HG03097 (cell line): ENCODE measurements around the gene DNAI1.
A peak's percentile ranks its signal among the peaks of the same experiment; 100 is the strongest.

Experiments
- ATAC-seq: cut with Tn5 transposase; IDR thresholded peaks from one replicate; pipeline ENCODE4 v1.9.1; 2021; ENCODE audit not compliant: unreplicated experiment, low FRiP score

DNAI1 gene

DNA sequence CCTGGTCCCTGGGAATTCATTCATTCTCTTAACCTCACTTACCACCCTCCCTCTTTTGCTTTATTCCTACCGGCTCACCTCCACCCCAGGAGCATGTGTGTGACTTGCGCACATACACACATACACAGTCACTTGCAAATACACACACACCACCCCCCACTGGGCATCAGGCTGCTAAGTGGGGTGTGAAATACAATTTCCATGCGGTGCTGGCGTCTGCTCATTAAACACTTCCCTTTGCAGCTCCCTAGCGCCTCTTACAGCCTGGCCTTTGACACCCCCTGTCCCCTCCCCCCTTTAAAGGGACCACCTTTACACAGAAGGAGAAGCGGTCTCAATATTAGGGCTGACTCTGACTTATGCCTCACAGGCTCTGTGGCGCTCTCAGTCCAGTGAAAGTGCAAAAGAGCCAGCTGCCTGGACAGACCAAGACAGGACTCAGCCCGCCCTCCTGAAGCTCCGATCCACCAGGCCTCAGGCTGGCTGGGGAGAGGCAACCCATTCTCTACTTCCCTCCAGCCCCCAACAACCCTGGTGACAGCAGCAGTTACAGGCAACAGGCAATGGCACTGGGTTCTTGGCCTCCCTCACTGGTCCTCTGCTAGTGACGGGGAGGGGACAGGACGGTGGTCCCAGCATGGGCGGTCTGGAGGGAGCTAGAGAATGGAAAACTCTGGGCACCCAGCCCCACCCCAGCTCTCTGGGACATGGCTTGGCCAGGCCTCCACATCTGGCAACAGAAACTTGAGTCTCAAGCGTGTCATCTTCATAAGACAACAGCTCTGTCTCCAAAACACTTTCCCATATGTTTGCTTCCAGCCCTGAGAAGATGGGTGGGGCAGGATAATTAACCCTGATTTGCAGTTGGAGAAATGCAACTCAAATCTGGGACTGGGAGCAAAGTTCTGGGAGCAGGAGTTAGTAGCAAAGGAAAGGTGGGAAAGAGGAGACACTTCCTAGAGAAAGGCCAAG lies 52.2 kb downstream of the DNAI1 start:
- ATAC-seq: no peak

DNA sequence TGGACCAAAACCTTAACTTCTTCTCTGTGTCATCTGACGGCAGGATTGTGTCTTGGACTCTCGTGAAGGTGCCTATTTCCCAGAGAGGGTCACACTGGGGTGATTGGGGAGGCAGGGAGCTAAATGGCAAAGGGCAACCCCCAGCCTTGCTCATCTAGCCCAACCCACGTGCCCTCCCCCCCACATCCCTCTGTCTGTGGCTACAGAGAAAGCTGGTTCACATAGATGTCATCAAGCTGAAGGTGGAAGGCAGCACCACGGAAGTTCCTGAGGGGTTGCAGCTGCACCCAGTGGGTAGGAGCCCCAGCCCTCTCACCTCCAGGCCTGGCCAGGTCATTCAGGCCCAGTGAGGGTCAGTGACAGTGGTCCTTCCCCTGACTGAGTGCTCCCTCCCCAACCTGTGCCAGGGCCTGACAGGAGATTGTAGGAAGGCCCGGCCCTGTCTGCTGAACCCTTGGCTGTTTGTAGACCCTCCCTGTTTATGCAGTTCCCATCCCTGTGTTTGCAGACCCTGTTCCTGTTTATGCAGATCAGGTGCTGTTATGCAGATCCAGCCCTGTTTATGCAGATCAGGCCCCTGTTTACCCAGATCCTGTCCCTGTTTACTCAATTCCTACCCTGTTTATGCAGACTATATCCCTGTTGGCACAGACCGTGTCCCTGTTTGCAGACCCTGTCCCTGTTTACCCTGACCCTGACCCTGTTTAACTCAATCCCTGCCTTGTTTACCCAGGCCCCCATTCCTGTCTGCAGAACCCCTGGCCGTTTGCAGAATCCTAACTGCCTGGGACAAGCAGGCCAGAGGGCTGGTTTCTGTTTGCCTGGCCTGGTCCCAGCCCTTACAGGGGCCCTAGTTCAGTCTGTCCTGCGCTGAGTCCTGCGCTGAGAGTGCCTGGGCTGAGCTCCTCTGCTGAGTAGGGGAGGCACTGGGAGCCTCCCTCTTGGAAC lies 53.8 kb downstream of the DNAI1 start:
- no peak for ATAC-seq

DNA sequence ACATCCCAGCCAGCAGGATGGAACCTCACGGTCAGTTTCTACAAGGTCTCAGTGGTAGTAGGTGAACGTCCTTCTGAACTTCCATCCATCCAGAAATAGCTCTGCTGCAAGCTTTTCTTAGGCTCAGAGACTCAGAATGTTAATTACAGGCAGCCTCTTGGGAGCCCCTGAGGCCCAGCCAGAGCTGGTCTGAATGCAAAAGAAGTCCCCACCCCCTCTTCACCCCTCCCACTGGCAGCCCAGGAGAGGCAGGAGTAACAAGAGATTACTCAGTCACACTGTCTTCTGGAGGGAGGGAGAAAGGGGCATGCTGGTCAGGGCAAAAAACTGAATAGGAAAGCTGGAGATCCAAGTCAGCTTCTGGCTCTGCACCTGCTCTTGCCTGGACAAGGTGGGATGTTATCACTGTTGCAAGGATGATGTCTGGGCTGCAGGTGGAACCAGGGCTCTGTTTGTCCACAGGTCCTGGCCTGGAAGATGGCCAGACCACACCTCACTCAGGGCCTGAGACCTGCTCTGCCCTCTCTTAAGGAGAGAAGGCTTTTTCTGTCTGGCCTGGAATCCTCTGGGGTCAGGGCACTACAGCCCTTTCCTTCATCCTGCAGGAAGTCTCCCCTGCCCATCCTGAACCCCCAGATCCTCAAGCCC lies 55.1 kb downstream of the DNAI1 start:
- no peak for ATAC-seq

DNA sequence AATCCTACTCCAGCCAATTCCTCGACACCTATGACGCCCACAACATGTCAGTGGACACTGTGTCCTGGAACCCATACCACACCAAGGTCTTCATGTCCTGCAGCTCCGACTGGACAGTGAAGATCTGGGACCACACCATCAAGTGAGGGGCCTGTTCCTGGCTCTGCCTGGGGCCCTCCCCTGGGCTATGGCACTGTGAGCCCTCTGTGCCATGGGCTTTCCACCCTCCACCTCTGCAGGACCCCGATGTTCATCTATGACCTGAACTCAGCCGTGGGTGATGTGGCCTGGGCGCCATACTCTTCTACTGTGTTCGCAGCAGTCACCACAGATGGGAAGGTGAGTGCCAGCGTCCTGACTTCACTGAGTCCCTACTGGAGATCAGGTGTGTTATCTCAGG lies 55.8 kb downstream of the DNAI1 start:
- no peak for ATAC-seq

DNA sequence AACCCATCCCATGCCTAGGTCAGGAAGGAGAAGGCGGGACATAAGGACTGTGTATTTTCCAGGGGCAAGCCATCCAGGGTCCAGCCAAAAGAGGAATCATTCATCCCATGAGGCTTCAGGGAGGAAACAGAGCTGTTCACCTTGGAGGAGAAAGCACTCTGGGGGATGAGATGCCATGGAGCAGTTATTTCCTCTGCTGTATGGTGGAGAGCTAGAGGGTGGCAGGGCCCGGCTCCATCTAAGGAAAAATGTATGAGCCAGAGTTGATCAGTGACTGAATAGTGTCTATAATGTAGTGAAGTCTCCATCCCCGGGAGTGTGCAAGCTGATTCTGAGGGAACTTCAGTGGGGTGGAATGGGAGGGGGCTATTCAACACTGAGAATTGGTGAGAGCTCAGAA lies 56.2 kb downstream of the DNAI1 start:
- ATAC-seq: no peak

DNA sequence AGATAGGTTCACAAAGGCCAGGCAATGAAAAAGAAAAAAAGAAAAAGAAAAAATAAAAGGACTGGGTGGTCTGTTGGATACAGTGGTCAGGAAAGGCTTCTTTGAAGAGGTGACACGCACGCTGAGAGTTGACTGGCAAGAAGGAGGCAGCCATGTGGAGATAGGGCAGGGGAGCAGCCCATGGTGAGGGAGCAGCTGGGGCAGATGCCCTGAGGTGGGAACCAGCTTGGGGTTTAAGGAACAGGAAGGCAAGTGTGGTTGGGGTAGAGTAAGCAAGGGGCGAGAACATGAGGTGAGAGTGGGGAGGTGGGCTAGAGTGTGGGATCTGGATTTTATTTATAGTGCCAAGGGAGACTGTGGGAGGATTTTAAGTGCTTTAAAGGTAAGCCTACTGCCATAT lies 57.4 kb downstream of the DNAI1 start:
- ATAC-seq: no peak

DNA sequence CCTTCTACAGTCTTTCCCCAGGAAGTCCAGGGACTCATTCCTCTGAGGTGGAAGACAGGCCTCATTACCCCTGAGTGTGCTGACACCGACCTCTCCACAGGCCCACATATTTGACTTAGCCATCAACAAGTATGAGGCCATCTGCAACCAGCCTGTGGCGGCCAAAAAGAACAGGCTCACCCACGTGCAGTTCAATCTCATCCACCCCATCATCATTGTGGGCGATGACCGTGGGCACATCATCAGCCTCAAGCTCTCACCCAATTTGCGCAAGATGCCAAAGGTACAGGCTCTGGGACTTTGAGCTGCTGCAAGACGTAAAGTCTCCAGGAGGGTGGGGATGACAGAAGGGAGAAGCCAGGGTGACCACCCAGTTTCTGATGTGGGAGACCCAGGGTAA lies 58.6 kb downstream of the DNAI1 start:
- no peak for ATAC-seq

DNA sequence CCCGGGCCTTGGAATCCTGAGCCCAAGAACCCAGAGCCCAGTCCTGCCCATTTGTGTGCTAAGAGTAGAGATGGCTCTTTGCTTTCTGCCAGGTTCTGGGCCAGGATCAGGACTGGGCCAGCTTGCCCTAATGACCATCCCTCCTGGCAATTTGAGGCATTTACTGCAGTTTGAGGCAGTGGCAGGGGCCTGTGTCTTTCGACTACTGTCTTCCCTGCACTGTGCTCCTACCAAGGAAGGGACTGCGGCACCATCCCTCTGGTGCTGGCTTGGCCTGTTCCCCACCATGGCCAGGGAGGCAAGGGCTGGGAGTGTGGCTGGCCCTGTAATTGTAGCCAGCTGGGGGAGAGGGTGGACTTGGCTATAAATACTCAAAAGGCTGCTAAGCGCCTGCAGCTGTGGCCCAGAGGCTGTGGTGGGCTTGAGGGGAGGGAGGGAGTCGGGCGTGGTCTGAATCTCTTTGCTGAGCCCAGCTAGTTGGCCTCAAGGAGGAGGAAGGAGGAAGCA lies 59.6 kb downstream of the DNAI1 start:
- no peak for ATAC-seq

DNA sequence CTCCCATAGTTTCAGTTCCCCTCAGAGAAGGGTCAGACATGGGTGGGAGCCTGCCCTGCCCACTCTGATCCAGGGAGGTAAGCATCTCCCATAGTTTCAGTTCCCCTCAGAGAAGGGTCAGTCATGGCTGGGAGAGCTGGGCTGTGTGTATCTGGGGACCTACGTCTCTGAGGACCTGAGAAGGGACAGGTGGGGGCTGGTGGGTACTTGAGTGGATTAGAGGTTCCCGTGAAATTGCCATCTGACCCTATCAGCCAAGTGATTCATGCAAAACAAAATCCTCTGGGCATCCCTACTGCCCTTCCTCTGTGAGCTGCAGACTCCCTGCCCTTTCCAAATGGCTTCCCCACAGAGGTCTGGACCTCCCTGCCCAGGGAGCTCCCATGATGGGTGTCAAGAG lies 60.3 kb downstream of the DNAI1 start:
- ATAC-seq: no peak

DNA sequence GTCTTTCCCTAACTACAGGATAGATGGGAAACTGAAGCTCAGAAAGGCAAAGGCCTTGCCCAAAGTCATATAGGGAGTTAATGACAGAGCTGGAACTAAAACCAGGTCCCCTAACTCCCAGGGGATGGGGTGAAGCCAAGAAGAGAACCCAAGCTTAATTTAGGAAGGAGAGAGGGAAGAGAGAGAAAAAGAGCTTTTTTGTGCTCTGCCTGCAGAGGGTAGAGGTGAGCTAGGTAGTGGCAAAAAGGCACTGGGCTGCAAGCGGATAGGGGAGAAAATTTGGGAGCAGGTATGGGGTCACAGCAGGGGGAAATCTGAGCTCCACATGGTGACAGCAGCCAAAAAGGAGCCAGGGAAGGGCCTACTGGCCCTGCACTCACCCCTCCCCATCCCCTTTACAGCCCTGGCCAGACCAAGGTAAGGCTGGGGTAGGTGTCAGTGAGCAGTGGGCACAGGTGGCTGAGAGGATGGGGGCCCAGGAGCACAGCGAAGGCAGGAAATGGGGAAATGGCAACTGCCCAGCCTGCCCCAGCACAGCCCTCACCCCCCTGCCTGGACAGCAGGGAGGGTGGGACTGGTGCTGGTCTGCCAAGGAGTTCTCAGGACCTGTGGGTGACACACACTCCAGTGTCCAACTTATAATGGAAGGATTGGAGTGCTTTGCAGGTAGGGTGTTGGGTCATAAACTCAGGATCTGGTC lies 60.9 kb downstream of the DNAI1 start:
- no peak for ATAC-seq

DNA sequence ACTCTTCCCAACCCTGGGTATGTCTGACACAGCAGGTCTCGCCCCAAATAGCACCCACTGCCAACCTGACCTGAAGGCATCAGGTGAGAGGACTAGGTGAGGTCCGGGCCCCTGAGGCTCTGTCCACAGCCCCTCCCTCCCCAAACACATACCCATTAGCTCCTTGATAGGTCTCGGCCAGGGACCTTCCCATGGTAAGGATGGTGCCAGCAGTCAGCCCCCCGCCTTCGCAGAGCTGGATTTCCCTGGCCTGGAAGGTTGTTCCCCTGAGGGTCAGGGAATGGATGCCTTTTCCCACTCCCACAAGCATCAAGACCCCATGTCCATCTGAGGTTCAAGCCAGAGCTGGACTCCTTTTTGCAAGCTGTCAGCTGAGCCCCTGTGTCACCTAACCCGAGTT lies 61.5 kb downstream of the DNAI1 start:
- ATAC-seq: no peak

DNA sequence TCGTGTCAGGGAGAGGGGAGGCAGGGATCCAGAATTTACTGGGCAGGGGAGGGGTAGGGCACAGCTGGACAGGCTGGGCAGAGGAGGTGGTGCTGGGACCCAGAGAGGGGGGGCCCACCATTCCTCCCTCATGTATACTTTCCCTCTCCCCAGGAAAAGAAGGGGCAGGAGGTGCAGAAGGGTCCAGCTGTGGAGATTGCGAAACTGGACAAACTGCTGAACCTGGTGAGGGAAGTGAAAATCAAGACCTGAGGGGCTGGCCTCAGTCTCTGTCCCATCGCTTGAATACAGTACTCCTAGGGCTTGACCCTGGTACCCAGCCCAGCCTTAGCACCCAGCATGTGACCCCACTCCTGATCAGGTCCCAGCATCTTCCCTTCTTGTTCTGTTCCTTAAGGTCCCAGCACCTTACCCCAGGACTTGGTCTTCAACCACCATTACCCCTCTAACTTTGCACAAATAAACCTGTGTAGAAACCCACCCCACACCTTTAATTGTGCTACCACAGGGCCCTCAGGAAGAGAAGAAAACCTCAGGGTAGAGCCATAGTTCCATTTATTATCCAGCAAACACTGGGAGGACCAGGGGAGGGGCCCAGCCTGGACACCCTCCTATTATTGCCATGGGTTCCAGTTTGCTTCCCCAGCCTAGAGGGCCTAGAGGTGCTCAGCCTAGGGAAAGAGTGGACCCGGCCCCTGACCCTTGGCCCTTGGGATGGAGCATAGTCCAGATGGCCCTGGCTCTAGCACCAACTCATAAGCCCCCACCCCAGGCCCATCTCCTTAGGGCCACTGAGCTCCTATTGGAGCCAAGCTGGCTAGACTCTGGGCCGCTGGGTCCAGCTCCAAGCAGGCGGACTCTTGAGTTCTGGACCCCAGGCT lies 62.1 kb downstream of the DNAI1 start:
- no peak for ATAC-seq

DNA sequence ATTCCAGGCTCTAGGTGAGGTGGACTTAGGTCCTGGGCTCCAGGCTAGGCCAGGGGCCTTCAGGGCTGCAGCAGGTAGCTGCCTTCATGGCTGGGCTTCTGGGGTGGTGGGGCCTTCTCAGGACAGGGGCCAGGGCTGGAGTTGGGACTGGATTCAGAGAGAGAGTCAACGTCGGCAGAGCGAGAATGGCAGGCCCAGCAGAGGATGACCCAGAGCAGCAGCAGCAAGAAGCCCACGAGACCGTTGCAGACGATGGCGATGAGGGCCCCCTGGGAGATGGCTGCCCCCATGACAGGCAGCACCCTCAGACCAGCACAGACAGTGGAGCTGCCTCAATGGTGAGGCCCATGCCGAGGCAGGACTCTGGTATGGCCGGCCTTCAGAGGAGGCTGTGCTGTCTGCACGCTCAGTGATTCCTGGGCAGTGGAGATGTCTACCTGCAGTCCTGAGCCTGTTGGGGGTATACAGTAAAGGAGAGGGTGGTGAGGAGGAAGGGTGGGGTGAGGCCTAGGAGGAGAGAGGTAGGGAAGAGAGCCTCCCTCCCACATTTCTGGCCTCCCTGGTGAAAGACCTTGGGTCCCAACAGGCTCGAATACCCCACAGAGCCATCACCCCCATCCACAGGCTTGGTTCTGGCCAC lies 62.9 kb downstream of the DNAI1 start:
- no peak for ATAC-seq

DNA sequence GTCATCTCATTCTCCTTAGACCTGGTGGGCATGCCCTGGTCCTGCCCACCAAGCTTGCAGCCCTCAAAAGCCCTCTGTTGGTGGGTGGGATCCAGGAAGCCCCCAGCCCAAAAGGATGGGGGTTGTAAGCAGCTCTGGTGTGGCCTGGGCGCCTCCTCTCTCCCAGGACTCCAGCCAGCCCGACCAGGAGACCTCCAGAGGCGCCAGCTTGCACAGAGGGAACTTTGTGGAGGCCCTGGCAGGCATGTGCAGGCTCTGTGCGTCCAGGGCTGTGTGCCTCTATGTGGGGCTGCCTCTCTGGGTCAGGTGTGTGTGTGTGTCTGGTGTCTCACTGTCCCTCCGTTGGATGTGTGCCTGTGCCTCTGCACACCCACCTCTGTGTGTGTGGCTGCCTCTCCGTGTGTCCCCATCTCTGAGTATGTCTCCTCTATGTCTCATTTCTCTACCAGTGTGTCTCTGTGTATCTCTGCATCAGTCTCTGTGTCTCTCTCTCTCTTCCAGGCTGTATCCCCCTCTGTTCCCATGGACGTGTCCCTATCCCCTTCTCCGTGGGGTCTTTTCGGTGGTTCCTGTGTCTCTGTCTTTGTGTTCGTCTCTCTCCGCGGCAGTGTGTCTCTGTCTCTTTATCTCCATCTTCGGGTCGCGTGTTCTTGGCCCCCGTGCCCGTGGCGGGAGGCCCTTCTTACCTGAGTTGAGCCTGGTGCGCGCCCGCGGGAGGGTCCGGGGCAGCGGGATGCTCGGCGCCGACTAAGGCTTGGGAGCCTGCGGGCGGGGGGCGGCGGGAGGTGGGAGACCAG lies 63.7 kb downstream of the DNAI1 start:
- no peak for ATAC-seq

DNA sequence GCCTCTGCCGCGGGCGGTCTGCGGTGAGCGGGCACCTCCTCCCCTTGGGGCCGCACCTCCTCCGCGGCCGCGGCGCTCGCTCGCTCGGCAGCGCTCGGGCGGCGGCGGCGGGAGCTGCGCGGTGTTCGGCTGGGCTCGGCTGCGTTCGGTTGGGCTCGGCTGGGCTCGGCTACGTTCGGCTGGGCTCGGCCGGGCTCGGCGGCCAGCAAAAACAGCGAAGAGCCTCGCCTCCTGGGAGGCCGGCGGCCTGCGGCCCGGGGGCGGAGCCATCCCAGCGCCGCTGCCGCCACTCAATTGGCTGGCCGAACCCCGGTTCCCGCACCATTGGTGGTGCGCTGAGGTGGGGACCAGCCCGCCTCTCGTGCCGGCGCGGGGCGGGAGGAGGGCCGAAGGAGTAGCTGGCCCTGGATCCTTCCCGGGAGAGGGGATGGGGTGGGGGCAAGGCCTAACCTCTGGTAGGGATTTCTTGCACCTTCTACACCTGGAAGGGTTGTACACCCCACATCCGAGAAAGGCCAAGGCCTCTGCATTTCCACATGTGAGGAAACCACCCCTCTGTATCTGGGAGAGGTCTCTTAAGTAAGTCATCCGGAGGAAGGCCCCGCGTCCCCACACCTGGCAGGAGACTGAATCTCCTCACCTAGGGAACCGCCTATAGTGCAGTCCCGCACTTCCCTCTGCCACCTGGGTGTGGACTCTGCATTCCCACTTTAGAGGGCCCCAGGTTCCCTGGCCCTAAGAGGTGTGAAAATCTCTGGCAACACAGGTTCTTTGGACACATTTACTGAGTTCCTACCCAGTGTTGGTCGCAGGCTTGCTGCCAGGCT lies 64.6 kb downstream of the DNAI1 start, which contains the start of gene ENHO:
Gene ENHO, minus strand, starts transcription at position 20 of the 827 bp plus-strand sequence. CDS start 1,295 bp downstream, outside the sequence.
- peak; percentile 83 for ATAC-seq

DNA sequence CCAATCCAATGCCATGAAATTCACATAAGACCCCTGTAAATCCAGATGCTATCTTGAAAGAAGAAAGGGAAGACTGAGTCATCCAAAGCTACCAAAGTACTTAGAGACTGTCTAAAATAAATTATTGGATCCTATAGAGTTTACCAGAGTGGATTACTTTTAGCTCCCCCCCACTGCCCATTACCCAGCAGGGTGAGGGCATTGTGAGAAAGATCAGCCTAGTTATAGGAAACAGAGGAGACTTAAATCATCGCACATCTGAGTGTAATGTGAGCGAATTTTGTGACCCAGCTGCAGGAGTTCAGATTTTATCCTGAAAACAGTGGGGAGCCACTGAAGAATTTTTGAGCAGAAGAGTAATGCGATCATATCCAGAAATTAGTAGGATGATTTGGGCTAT lies 65.7 kb downstream of the DNAI1 start:
- no peak for ATAC-seq

DNA sequence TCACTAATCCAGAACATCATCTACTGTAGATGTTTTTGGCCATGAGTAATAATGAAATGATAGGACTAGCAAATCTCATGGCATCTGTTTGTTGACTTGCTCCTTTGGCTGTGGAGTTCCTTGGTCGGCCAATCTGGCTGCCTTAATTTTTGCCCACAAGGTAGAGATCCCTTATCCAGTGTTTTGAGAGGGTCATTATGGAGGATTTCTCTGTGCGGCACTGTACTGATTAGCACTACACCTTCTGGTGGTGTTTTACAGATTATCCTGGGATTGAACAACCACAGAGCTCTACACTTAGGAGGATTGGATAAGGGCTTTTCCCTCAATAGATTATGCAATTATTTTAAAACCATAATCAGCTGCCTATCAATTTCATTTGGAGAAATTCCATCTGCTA lies 67.4 kb downstream of the DNAI1 start:
- ATAC-seq: no peak
